ENCODE data around the gene KIF12. TPM values are rescaled to one million over a fixed set of nuclear protein-coding genes. Genes with fewer than 3 reads are reported as not detected.

Gene KIF12
- total RNA-seq, 1 donor from 2014 or later = not detected

DNA sequence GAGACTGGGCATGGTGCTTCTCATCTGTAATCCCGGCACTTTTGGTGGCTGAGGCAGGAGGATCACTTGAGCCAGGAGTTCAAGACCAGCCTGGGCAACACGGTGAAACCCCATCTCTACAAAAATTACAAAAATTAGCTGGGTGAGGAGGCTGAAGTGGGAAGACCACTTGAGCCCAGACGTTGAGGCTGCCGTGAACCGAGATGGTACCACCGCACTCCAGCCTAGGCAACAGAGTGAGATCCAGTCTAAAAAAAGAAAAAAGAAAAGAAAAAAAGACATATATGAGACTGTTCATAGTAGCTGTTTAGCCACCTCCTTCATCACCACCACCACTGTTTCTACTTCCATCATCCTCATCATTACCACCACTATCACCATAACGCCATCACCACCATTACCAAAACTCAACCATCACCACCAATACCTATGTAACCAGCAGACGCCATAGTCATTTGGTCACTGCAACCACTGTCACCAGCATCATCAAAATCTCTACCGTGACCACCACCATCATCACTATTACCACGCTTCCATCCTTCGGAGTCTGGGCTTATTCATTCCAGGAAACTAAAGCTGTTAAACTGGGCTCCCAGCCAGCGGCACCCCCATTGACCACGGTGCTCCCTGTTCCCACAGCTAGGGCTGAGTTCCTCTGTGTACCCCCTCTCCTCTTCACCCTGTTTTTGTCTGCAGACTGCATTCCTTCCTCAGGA is 8.4 kb upstream of the KIF12 start:
- intact Hi-C loops (cut with micrococcal nuclease) = loop anchor here (1.0 kb wide), 1 partner anchor 184 kb away; no protein-coding TSS in a partner anchor

- intact Hi-C loops (cut with micrococcal nuclease) = no loop called here
These were observed 6.1 kb upstream of the KIF12 start for GRCh38 chr9:114105236-114105635.

DNA sequence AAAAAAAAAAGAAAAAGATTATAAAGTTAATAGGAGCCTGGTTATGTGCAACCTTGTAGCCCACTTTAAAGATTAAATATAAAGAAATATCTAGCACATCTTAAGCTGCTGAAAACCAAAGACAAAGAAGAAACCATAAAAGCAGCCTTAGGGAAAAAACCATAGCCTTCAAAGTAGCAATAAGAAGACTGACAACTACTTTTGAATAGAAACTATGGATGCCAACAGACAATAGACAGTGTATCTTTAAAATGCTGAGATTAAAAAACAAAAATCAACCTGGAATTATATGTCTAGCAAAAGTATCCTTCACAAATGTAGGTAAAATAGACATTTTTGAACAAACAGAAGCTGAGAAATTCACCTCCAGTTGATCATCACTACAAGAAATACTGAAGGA is 3.4 kb upstream of the KIF12 start:
- intact Hi-C loops (cut with micrococcal nuclease) = no loop called here

DNA sequence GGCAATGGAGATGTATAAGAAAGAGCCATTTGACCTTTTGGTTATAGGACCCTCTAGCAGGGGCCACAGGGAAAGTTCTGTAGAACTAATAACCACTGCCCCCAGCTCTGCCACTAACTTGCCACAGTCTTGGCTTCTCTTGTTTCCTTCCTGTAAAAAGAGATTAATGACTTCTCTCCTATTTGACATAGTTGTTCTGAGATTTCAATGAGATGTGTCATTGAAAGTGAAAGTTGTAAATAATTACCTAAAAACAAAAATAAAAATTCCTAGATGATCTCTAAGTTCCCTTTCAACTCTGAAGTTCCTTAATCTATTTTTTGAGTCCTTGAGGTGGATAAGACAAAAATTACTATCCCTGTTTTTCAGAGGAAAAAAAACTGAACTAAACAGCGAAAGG is 1.4 kb upstream of the KIF12 start:
- intact Hi-C loops (cut with micrococcal nuclease) = no loop called here

GRCh38 chr9:114099669-114100270 is 678 bp upstream of the KIF12 start:
- intact Hi-C loops (cut with micrococcal nuclease) = loop anchor here (10.0 kb wide), 1 partner anchor 55 kb away; the partner anchor contains the start of gene COL27A1

DNA sequence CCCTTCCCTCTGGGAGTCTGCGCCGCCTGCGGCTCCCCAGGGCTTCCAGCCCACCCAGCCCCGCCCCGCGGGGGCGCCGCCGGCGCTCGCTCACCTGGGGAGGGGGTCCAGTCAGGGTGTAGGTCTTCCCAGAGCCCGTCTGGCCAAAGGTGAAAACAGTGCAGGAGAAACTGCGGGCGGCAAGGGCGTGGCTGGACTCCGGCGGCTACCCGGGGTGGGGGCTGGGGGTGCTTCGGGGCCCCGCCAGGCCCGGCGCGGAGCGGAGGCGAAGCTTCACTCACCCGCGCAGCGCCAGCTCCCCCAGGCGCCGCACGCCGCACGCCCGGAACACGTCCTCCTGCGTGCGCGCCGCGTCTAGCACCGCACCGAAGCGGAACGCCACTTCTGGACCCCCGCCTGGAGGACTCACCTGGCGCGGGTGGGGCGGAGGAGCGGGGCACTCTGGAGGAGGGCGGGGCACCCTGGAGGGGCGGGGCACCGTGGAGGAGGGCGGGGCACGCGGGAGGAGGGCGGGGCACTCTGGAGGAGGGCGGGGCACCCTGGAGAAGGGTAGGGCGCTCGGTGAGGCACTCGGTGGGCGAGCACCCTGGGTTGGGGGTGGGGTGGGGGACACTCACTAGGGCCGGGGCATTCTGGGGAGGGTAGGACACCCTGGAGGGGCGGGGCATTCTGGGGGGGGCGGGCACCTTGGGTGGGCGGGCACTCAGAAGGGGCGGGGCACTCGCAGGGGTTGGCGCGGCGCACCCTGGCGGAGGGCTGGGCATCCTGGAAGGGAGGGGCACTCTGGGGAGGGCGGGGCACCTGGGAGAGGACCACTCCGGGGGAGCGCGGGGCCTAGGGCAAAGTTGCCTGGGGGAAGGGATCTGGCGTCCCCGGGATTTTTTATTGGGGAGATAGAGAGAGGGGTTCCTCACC is 814 bp downstream of the KIF12 start:
- intact Hi-C loops (cut with micrococcal nuclease) = loop anchor here (10.0 kb wide), 1 partner anchor 57 kb away; the partner anchor contains the start of gene COL27A1

- intact Hi-C loops (cut with micrococcal nuclease) = loop anchor here (10.0 kb wide), 1 partner anchor 57 kb away; the partner anchor contains the start of gene COL27A1
These were observed 1.5 kb downstream of the KIF12 start for GRCh38 chr9:114097613-114098020.

GRCh38 chr9:114096866-114097612 is 2.1 kb downstream of the KIF12 start:
- intact Hi-C loops (cut with micrococcal nuclease) = loop anchor here (10.0 kb wide), 1 partner anchor 58 kb away; the partner anchor contains the start of gene COL27A1

DNA sequence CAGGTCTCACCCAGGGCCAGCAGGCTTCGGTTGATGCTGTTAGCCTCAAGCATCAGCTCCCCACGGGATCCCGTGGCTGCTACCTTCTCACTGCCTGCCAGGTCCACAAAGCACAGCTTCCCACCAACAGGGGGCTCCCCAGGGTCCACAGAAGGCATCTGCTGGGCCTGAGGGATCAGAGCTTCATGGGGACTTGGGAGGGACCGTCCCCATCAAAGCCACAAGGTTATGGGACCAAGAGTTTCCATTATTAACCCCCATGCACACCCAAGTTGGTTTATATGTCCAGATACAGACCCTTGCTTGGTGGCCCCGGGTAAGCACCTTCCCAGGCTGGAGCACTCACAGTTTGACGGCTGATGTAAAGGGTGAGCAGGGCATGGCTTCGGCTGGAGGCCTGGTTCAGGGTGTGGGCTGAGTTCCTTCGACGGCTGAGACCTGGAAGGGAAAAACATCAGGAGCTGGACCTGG is 3.0 kb downstream of the KIF12 start:
- intact Hi-C loops (cut with micrococcal nuclease) = loop anchor here (10.0 kb wide), 1 partner anchor 59 kb away; the partner anchor contains the start of gene COL27A1

DNA sequence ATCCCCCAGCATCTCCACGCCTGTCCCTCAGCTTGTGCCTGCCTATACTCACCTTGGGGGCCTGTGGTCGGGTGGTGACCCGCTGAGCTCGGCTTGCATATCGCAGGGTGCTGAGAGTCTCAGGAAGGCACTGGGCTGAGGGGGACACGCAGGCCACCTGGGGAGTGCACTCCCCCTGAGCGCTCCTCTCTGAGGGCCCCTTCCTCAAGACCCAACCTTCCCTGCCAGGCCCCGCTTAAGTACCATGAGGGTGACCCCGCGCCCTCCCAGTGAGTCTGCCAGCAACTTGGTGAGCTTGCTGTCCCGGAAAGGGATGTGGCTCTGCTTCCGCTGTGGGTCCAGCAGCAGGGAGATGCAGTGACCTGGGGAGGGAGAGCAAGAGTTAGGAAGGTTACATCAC is 4.1 kb downstream of the KIF12 start:
- intact Hi-C loops (cut with micrococcal nuclease) = loop anchor here (10.0 kb wide), 1 partner anchor 60 kb away; the partner anchor contains the start of gene COL27A1

- intact Hi-C loops (cut with micrococcal nuclease) = loop anchor here (10.0 kb wide), 1 partner anchor 61 kb away; the partner anchor contains the start of gene COL27A1
These were observed 5.2 kb downstream of the KIF12 start for GRCh38 chr9:114093761-114094505.

- intact Hi-C loops (cut with micrococcal nuclease) = loop anchor here (10.0 kb wide), 1 partner anchor 62 kb away; the partner anchor contains the start of gene COL27A1
These were observed 6.0 kb downstream of the KIF12 start for GRCh38 chr9:114093031-114093471.

- intact Hi-C loops (cut with micrococcal nuclease) = loop anchor here (10.0 kb wide), 1 partner anchor 62 kb away; the partner anchor contains the start of gene COL27A1
These were observed 6.8 kb downstream of the KIF12 start for GRCh38 chr9:114092336-114092735.

DNA sequence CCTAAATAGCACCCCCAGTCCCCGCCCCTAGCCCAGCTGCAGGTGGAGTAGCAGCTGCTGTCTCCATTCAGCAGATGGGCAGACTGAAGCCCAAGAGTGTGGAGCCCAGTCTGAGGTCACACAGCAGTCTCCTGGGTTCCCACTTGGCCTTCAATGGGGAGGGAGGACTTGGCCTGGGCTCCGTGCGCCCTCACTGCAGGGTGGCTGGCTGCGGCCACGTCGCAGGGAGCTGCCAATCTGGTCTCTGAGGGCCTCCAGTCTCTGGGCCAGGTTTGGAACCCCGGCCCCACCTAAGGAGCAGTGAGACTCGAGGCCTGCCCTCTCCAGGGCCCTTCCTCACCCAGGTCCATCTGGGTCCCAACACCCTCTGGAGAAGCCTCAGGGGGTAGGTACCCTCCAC is 7.4 kb downstream of the KIF12 start:
- intact Hi-C loops (cut with micrococcal nuclease) = loop anchor here (10.0 kb wide), 1 partner anchor 63 kb away; the partner anchor contains the start of gene COL27A1

DNA sequence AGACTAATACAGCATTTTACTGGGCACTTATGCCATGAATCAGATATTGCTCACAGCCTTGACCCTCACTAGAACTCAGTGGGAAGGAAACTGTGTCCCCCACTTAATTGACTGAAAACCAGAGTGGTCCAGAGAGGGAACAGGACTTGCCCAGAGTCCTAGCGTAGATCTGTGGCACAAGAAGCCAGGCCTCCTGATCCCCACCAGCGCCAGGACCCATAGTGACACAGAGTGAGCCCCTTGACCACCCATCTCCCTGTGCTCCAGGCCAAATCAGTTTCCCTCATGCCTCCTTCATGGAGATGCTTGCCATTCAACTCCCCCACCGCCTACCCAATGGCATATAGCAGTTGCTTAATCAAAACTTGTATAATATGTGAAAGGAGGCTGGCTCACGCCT is 8.3 kb downstream of the KIF12 start:
- intact Hi-C loops (cut with micrococcal nuclease) = loop anchor here (10.0 kb wide), 1 partner anchor 64 kb away; the partner anchor contains the start of gene COL27A1

DNA sequence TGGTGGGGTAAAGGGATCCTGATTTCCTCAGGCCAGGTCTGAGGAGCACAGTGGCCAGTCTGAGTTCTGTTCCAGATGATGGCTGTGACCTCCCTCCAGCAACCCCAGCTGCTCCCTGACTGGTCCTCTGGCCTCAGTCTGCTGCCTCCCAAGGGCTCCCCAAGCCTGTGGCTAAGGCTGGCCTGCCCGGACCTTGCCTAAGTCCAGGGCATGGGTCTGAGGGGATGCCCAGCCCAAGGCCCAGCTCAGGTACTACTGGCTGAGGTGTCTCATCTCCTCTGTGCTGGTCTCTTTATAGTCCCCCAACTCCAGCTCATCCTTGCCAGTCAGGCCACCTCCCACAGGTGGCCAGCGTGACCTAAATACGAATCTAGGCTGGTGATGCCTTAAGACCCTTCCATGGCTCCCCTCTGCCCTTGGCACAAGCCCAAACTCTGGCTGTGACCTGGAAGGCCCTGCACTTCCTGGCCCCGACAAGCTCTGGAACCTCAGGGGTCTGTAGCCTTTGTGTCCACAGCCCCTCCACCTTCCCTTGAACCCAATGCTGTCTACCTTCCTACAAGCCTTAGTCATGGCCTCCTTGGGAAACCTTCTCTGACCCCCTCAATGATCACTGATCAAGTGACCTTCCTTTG is 9.8 kb downstream of the KIF12 start:
- intact Hi-C loops (cut with micrococcal nuclease) = no loop called here

DNA sequence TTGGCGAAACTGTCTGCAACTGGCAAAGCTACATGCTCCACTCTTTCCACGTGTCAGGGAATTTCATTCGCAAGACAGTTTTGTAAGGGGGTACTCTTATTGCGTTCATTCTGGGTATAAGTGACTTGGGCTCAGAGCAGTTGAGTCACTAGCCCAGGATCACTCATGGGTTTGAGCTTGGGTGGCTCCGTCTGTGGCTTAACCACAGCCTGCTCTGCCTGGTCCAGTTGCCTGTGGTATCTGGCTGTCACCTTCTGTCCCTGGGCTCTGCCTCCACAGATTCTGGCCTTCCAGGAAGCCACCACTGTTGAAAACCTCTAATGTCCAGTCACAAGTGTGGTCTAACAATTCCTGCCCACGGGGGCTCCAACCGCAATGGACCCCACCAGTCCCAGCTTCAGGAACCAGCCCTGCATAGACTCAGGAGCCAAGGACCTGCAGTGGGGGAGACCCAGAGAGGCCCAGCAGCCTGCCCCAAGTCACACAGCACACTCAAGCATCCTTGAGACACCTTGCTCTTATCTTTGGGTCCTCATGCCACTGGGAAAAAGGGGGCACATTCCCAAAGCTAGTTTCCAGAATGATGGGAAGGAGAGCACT is 10.4 kb downstream of the KIF12 start:
- intact Hi-C loops (cut with micrococcal nuclease) = no loop called here

DNA sequence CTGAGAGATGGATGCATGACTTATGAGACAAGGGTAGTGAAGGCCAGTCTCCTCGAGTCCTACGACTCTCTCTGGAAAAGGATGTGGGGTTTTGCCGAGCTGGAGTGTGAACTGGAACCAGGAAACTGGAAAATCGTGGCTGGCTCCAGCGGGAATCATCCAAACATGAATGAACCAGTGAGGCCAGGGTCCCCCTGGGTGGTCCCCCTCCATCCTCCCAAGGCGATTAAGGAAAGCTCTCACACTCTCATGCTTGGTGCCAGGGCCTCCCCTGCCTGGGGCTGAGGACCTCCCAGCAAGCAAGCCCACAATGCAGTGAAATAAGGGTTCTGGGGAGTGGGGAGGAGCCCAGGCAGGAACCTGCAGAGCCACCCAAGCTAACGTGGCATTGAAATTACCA is 11.4 kb downstream of the KIF12 start:
- intact Hi-C loops (cut with micrococcal nuclease) = no loop called here

Data from T-helper 2 cell treated with Interferon-gamma antibody and Interleukin-4, amounts not matched to agents 100 ng/mL and 5 ng/mL, for 36 hours (primary cell).